Measurements from ENCODE around the gene LCT.
"Not testable (repeated sequence)": the region's sequence is repeated elsewhere in the genome, so short reads cannot be mapped to it uniquely, and the experiment has no call there.

The LCT gene

GRCh38 chr2:135836596-135837270 is at the start of gene LCT:
LCT (minus strand) TSS chr2:135837184; CDS start chr2:135837169, 15 bp downstream.
- no peak for DNase-seq
- intact Hi-C loops (cut with DNase I), result no loop called here

- DNase-seq, result no peak
Observed at GRCh38 chr2:135885709-135886108, 48.7 kb upstream of the LCT start.

GRCh38 chr2:135882415-135882814 is 45.4 kb upstream of the LCT start:
- no peak for DNase-seq
- intact Hi-C loops (cut with DNase I), result no loop called here

More at GRCh38 chr2:135885709-135886108, 48.7 kb upstream of the LCT start:
- intact Hi-C loops (cut with DNase I), result no loop called here

GRCh38 chr2:135876770-135877169 is 39.8 kb upstream of the LCT start:
- intact Hi-C loops (cut with DNase I), result loop anchor here (5.0 kb wide), 1 partner anchor 134 kb away; the partner anchor contains the start of gene UBXN4
- not testable (repeated sequence) for DNase-seq

- DNase-seq, result peak; percentile 90 to 99 (median 95)
- intact Hi-C loops (cut with DNase I), result loop anchor here (5.0 kb wide), 1 partner anchor 134 kb away; the partner anchor contains the start of gene UBXN4
Observed at GRCh38 chr2:135876066-135876711, 39.2 kb upstream of the LCT start, which contains the start of gene MCM6. MCM6 (minus strand) TSS chr2:135876443; CDS start chr2:135876365, 78 bp downstream.

GRCh38 chr2:135875491-135876065 is 38.6 kb upstream of the LCT start:
- peak in 9 of 10 donors; percentile 26 to 90 (median 36) for DNase-seq
- intact Hi-C loops (cut with DNase I), result loop anchor here (5.0 kb wide), 1 partner anchor 133 kb away; the partner anchor contains the start of gene UBXN4

- no peak for DNase-seq
- intact Hi-C loops (cut with DNase I), result loop anchor here (5.0 kb wide), 1 partner anchor 133 kb away; the partner anchor contains the start of gene UBXN4
Observed at GRCh38 chr2:135874777-135875365, 37.9 kb upstream of the LCT start.

- intact Hi-C loops (cut with DNase I), result no loop called here
- DNase-seq, result no peak
Observed at GRCh38 chr2:135870571-135870970, 33.6 kb upstream of the LCT start.

- intact Hi-C loops (cut with DNase I), result no loop called here
- no peak for DNase-seq
Observed at GRCh38 chr2:135863233-135863632, 26.2 kb upstream of the LCT start.

GRCh38 chr2:135862718-135863117 is 25.7 kb upstream of the LCT start:
- no peak for DNase-seq
- intact Hi-C loops (cut with DNase I), result no loop called here

- no peak for DNase-seq
- intact Hi-C loops (cut with DNase I), result no loop called here
Observed at GRCh38 chr2:135853401-135853800, 16.4 kb upstream of the LCT start.

- DNase-seq, result no peak
- intact Hi-C loops (cut with DNase I), result no loop called here
Observed at GRCh38 chr2:135851858-135852257, 14.9 kb upstream of the LCT start.

- intact Hi-C loops (cut with DNase I), result no loop called here
- no peak for DNase-seq
Observed at GRCh38 chr2:135850892-135851668, 14.1 kb upstream of the LCT start.

GRCh38 chr2:135849087-135849486 is 12.1 kb upstream of the LCT start:
- DNase-seq, result no peak
- intact Hi-C loops (cut with DNase I), result no loop called here

- intact Hi-C loops (cut with DNase I), result no loop called here
- no peak for DNase-seq
Observed at GRCh38 chr2:135845997-135846396, 9.0 kb upstream of the LCT start.

- intact Hi-C loops (cut with DNase I), result no loop called here
- no peak for DNase-seq
Observed at GRCh38 chr2:135845257-135845656, 8.3 kb upstream of the LCT start.

GRCh38 chr2:135844301-135844895 is 7.4 kb upstream of the LCT start:
- no peak for DNase-seq
- intact Hi-C loops (cut with DNase I), result no loop called here

GRCh38 chr2:135843671-135844070 is 6.7 kb upstream of the LCT start:
- no peak for DNase-seq
- intact Hi-C loops (cut with DNase I), result no loop called here

GRCh38 chr2:135840601-135841000 is 3.6 kb upstream of the LCT start:
- no peak for DNase-seq
- intact Hi-C loops (cut with DNase I), result no loop called here

- no peak for DNase-seq
- intact Hi-C loops (cut with DNase I), result no loop called here
Observed at GRCh38 chr2:135839713-135840112, 2.7 kb upstream of the LCT start.

Data from posterior cingulate gyrus (tissue), 11 donors.